H1 (cell line): ENCODE data around the gene ITGB4. TPM values are rescaled to one million over a fixed set of nuclear protein-coding genes. Genes with fewer than 3 reads are reported as not detected.

Experiments
- CTCF ChIA-PET: fragments of 300-600 bp; sonication (Branson Sonifier 250); formaldehyde crosslinking; loops from one replicate; lab custom pipeline; 2021; ENCODE audit not compliant: partially characterized antibody; lab: Charles Lee
- POLR2A ChIA-PET: fragments of 300-600 bp; sonication (Branson Sonifier 250); formaldehyde crosslinking; loops from one replicate; lab custom pipeline; 2021; ENCODE audit warnings: inconsistent platforms; ENCODE audit not compliant: partially characterized antibody; lab: Charles Lee
- DNase-seq, 2 experiments: peaks; one replicate each; pipeline versions ENCODE4 v3.0.0 to v3.0.0-alpha.2; 2010 to 2022; ENCODE audit warnings: low spot score in 2 of 2, low read depth in 1 of 2, mixed read lengths in 1 of 2
- FAIRE-seq: peaks from 2 replicates; lab custom pipeline; 2011; peaks lifted over from hg19 to GRCh38; lab: Jason Lieb, UNC
- H2AFZ ChIP-seq: 2 replicates; pipeline ENCODE4 v1.8.1; 2012; ENCODE audit warnings: low read length, inconsistent platforms
- H2AK5ac ChIP-seq: 2 replicates; pipeline ENCODE4 v1.6.1; 2013; ENCODE audit warnings: low read depth, low read length
- H2BK120ac ChIP-seq: replicated peaks from 2 replicates; pipeline ENCODE3; 2013; ENCODE audit warnings: low read depth, low read length, inconsistent platforms
- H2BK12ac ChIP-seq: 2 replicates; pipeline ENCODE4 v1.6.1; 2013; ENCODE audit warnings: low read depth, low read length
- H2BK15ac ChIP-seq: 2 replicates; pipeline ENCODE4 v1.6.1; 2013; ENCODE audit warnings: low read length
- H2BK20ac ChIP-seq: 2 replicates; pipeline ENCODE4 v1.6.1; 2013; ENCODE audit warnings: low read length
- H2BK5ac ChIP-seq: 2 replicates; pipeline ENCODE4 v1.6.1; 2013; ENCODE audit warnings: low read depth, low read length
- H3K14ac ChIP-seq: 2 replicates; pipeline ENCODE4 v1.6.1; 2013; ENCODE audit warnings: inconsistent platforms; ENCODE audit not compliant: insufficient read length
- H3K18ac ChIP-seq: 2 replicates; pipeline ENCODE4 v1.6.1; 2013; ENCODE audit warnings: low read length; ENCODE audit errors: extremely low read depth
- H3K23ac ChIP-seq: 2 replicates; pipeline ENCODE4 v1.6.1; 2013; ENCODE audit warnings: inconsistent platforms; ENCODE audit not compliant: insufficient read length
- H3K23me2 ChIP-seq: 2 replicates; pipeline ENCODE4 v1.6.1; 2013; ENCODE audit warnings: low read depth, low read length
- H3K27ac ChIP-seq: 2 replicates; pipeline ENCODE4 v1.6.1; 2011; ENCODE audit warnings: low read depth, low read length, inconsistent platforms
- H3K27me3 ChIP-seq, 4 experiments: replicated peaks in 1 of 4; 1 replicate in 1 of 4; 2 replicates in 3 of 4; pipeline versions ENCODE4 v1.6.1 to v1.8.1; 2011 to 2013; ENCODE audit warnings: low read length in 3 of 4, mild to moderate bottlenecking in 3 of 4, inconsistent platforms in 2 of 4, mixed read lengths in 2 of 4, moderate library complexity in 1 of 4; ENCODE audit not compliant: control insufficient read depth in 3 of 4, insufficient read depth in 3 of 4; ENCODE audit errors: extremely low read depth in 1 of 4
- H3K36me3 ChIP-seq, 4 experiments: 2 replicates each; pipeline versions ENCODE4 v1.6.1 to v1.8.1; 2011 to 2013; ENCODE audit warnings: mild to moderate bottlenecking in 4 of 4, low read length in 3 of 4, moderate library complexity in 2 of 4, control low read depth in 1 of 4, inconsistent platforms in 1 of 4; ENCODE audit not compliant: insufficient read depth in 4 of 4, control insufficient read depth in 2 of 4
- H3K4ac ChIP-seq: replicated peaks from 2 replicates; pipeline ENCODE3; 2013; ENCODE audit warnings: low read length, low read depth, mixed read lengths, inconsistent platforms; ENCODE audit not compliant: insufficient read length
- H3K4me1 ChIP-seq, 4 experiments: replicated peaks in 1 of 4; 1 replicate in 1 of 4; 2 replicates in 3 of 4; pipeline versions ENCODE4 v1.6.1 to v1.8.1; 2011 to 2013; ENCODE audit warnings: low read length in 3 of 4, inconsistent platforms in 2 of 4, mixed read lengths in 1 of 4; ENCODE audit not compliant: insufficient read depth in 4 of 4, control insufficient read depth in 3 of 4
- H3K4me2 ChIP-seq, 2 experiments: 2 replicates each; pipeline versions ENCODE4 v1.6.1 to v1.8.1; 2011 to 2013; ENCODE audit warnings: low read depth in 2 of 2, low read length in 2 of 2, control low read depth in 1 of 2, inconsistent platforms in 1 of 2, mild to moderate bottlenecking in 1 of 2; ENCODE audit not compliant: insufficient read depth in 1 of 2
- H3K4me3 ChIP-seq, 4 experiments: fragments of 200-600, 300-600 bp in 1 of 4; sonication (generic), shearing (Covaris generic), sonication (Bioruptor Twin) in 1 of 4; 2 replicates each; pipeline versions ENCODE4 v1.5.1 to v1.8.1; 2011 to 2016; ENCODE audit warnings: low read length in 4 of 4, low read depth in 3 of 4, control low read depth in 2 of 4, inconsistent platforms in 2 of 4, mild to moderate bottlenecking in 2 of 4, mixed read lengths in 1 of 4, moderate library complexity in 1 of 4; ENCODE audit not compliant: insufficient read depth in 2 of 4; ENCODE audit errors: extremely low read depth in 1 of 4
- H3K56ac ChIP-seq: replicated peaks from 2 replicates; pipeline ENCODE3; 2013; ENCODE audit warnings: low read depth, mild to moderate bottlenecking, mixed read lengths, low read length, inconsistent platforms; ENCODE audit not compliant: insufficient read length
- H3K79me1 ChIP-seq: 2 replicates; pipeline ENCODE4 v1.6.1; 2013; ENCODE audit warnings: low read depth, low read length, control low read depth
- H3K79me2 ChIP-seq, 2 experiments: 2 replicates each; pipeline versions ENCODE4 v1.6.1 to v1.8.1; 2012 to 2013; ENCODE audit warnings: low read length in 2 of 2, mild to moderate bottlenecking in 2 of 2, inconsistent platforms in 1 of 2; ENCODE audit not compliant: insufficient read depth in 2 of 2, control insufficient read depth in 1 of 2
- H3K9ac ChIP-seq, 4 experiments: replicated peaks in 1 of 4; 1 replicate in 1 of 4; 2 replicates in 3 of 4; pipeline versions ENCODE4 v1.6.1 to v1.8.1; 2011 to 2013; ENCODE audit warnings: low read depth in 3 of 4, low read length in 3 of 4, control low read depth in 2 of 4, mild to moderate bottlenecking in 2 of 4, moderate library complexity in 2 of 4, inconsistent platforms in 1 of 4; ENCODE audit errors: extremely low read depth in 1 of 4
- H3K9me3 ChIP-seq, 2 experiments: 2 replicates each; pipeline versions ENCODE4 v1.6.1 to v1.8.1; 2012 to 2013; ENCODE audit warnings: mild to moderate bottlenecking in 2 of 2, moderate library complexity in 2 of 2, control low read depth in 1 of 2, inconsistent platforms in 1 of 2, low read depth in 1 of 2, low read length in 1 of 2, mixed read lengths in 1 of 2; ENCODE audit not compliant: insufficient read depth in 2 of 2
- H4K20me1 ChIP-seq, 2 experiments: replicated peaks in 1 of 2; 2 replicates each; pipeline versions ENCODE3 to v1.8.1; 2011 to 2013; ENCODE audit warnings: inconsistent platforms in 2 of 2, low read length in 2 of 2, mild to moderate bottlenecking in 1 of 2; ENCODE audit not compliant: insufficient read depth in 2 of 2, control insufficient read depth in 1 of 2
- H4K5ac ChIP-seq: 2 replicates; pipeline ENCODE4 v1.6.1; 2013; ENCODE audit warnings: low read length, low read depth, mixed read lengths, inconsistent platforms; ENCODE audit not compliant: insufficient read length
- H4K8ac ChIP-seq: 2 replicates; pipeline ENCODE4 v1.8.0; 2013; ENCODE audit warnings: mild to moderate bottlenecking, moderate library complexity, low read length, inconsistent platforms; ENCODE audit not compliant: insufficient read depth; ENCODE audit errors: extremely low read depth
- H4K91ac ChIP-seq: replicated peaks from 2 replicates; pipeline ENCODE3; 2013; ENCODE audit warnings: low read length, mixed read lengths, inconsistent platforms; ENCODE audit not compliant: insufficient read length
- CEBPB ChIP-seq: IDR thresholded peaks from 2 replicates; pipeline ENCODE4 v1.6.1; 2012; ENCODE audit warnings: low read depth, low read length
- CHD2 ChIP-seq: IDR thresholded peaks from 2 replicates; pipeline ENCODE4 v1.6.1; 2012; ENCODE audit warnings: low read length, improper control_type of control experiment
- HDAC2 ChIP-seq, 2 experiments: fragments of 300-600 bp in 1 of 2; sonication (generic) in 1 of 2; IDR thresholded peaks; 2 replicates each; pipeline ENCODE4 v1.6.1; 2011 to 2012; ENCODE audit warnings: low read depth in 2 of 2, low read length in 2 of 2, mild to moderate bottlenecking in 2 of 2, moderate library complexity in 2 of 2, borderline replicate concordance in 1 of 2, inconsistent platforms in 1 of 2
- POLR2A ChIP-seq, 2 experiments: IDR thresholded peaks; 1 replicate in 1 of 2; 2 replicates in 1 of 2; pipeline ENCODE4 v1.6.1; 2011; ENCODE audit warnings: low read depth in 2 of 2, low read length in 2 of 2, mild to moderate bottlenecking in 2 of 2; ENCODE audit errors: control extremely low read depth in 1 of 2
- POLR2AphosphoS5 ChIP-seq: IDR thresholded peaks from 2 replicates; pipeline ENCODE4 v1.6.1; 2011; ENCODE audit warnings: low read depth, low read length
- SIN3A ChIP-seq, 2 experiments: IDR thresholded peaks in 1 of 2; conservative IDR thresholded peaks in 1 of 2; 2 replicates each; pipeline ENCODE4 v1.6.1; 2011 to 2012; ENCODE audit warnings: low read length in 2 of 2, improper control_type of control experiment in 1 of 2, low read depth in 1 of 2, mild to moderate bottlenecking in 1 of 2
- SIRT6 ChIP-seq: IDR thresholded peaks from one replicate; pipeline ENCODE4 v1.7.1; 2012; ENCODE audit warnings: low read length, inconsistent platforms
- USF2 ChIP-seq: IDR thresholded peaks from 2 replicates; pipeline ENCODE4 v1.6.1; 2011; ENCODE audit warnings: low read length, improper control_type of control experiment
- WGBS, 2 experiments: shearing (Covaris generic) in 1 of 2; methylation state at CpG; one replicate each; pipeline versions ENCODE4 v1.1.6 to v1.1.7; 2013 to 2015; ENCODE audit warnings: low lambda C conversion rate in 2 of 2, mixed read lengths in 2 of 2, inconsistent platforms in 1 of 2, low coverage in 1 of 2, missing lambda C conversion rate in 1 of 2; ENCODE audit not compliant: insufficient replicate concordance in 2 of 2, insufficient coverage in 1 of 2, insufficient read length in 1 of 2; ENCODE audit errors: extremely low coverage in 1 of 2, missing lambda C conversion rate in 1 of 2; 5-methylcytosine and 5-hydroxymethylcytosine counted together
- polyA plus RNA-seq, 7 experiments: library from polyadenylated mRNA; depleted of rRNA in 3 of 7; stranded (reverse) in 5 of 7; unstranded in 2 of 7; fragments of >200 nt in 5 of 7; fragments of 200-250 nt in 2 of 7; gene quantifications; 1 replicate in 5 of 7; 2 replicates in 1 of 7; 4 replicates in 1 of 7; pipeline versions ENCODE4 v1.2.1 to v1.2.3, GENCODE V29; 2011 to 2013; ENCODE audit warnings: missing spikeins in 2 of 7, mixed read lengths in 2 of 7
- total RNA-seq: library from RNA; stranded (reverse); fragmentation: NEBNext Ultra II Directional; extraction: Animal tissue kit (Norgen Biotek cat#: 25700); gene quantifications from 2 replicates; pipeline ENCODE4 v1.2.1, GENCODE V29; 2021

The ITGB4 gene
- total and polyA plus RNA-seq, 2 of the 8 experiments (the other 6 are each of a cell fraction or from before 2014, with no cell fraction given), result 5.2 to 5.6 TPM

GRCh38 chr17:75774991-75775668, 53.9 kb downstream of the ITGB4 start:
- Histone ChIP-seq H4K5ac (no peak overlapping the region), H3K27me3 (no peaks in the 10 kb centered on the region), H4K91ac (no peak overlapping the region), H3K79me2 (peaks cover 3 to 28% of the 10 kb centered on the region in 2 experiments; a peak in 3 of 4 replicates), H4K8ac (peak overlapping the region; percentile 45; the same call in 1 of the 2 replicates), H3K36me3 (peaks cover 0 to 29% (median 14%) of the 10 kb centered on the region in 4 experiments; a peak in 5 of 8 replicates), H2BK12ac (no peak overlapping the region; the same call in 1 of the 2 replicates), H3K4me1 (peaks cover 0 to 4% (median 0%) of the 10 kb centered on the region in 4 experiments; a peak in 4 of 7 replicates), H3K4me3 (no peak overlapping the region), H3K56ac (no peak overlapping the region), H3K9ac (no peak overlapping the region), H2BK15ac (no peak overlapping the region), H3K9me3 (no peaks in the 10 kb centered on the region), H3K23me2 (no peaks in the 10 kb centered on the region), H2AFZ (no peak overlapping the region), H2AK5ac (no peak overlapping the region), H3K4ac (no peak overlapping the region), H2BK20ac (no peak overlapping the region), H3K18ac (no peak overlapping the region), H4K20me1 (peaks cover 10 to 12% of the 10 kb centered on the region in 2 experiments), H3K27ac (no peak overlapping the region), H3K79me1 (no peaks in the 10 kb centered on the region), H3K23ac (no peak overlapping the region), H3K4me2 (no peak overlapping the region), H3K14ac (no peak overlapping the region), H2BK120ac (no peak overlapping the region), H2BK5ac (no peak overlapping the region)
- FAIRE-seq (no peak), DNase-seq (peak in 1 of 2 experiments; percentile 57)
- 79% methylated on average over 6 of the region's 6 CpGs; no CpG with 5 or more reads in 1 of the 2 experiments for WGBS, 2 experiments
- ChIA-PET POLR2A (interaction anchor here (1.0 to 8.5 kb wide), 12 partner anchors 10 to 257 kb away, joined by 3 to 425 read pairs (median 8); partner anchors contain the start of genes GALK1, ITGB4, TRIM47 and UNK), CTCF (interaction anchor here (0.8 to 21.4 kb wide), 10 partner anchors 9 to 173 kb away, joined by 3 to 359 read pairs (median 4); partner anchors contain the start of genes GALK1 and UNK)
- TF ChIP-seq POLR2A (IDR thresholded peaks at IDR 0.05; ENCODE audit: control extremely low read depth in 1 of 2, low read depth in 2 of 2, low read length in 2 of 2) (peak; percentile 65 to 81), SIN3A (conservative IDR thresholded peaks at IDR 0.05 in 1 of 2, IDR thresholded peaks at IDR 0.05 in 1 of 2; ENCODE audit: low read depth in 1 of 2, low read length in 2 of 2) (0 out of 4 replicates have a peak, but pooled peaks of 1 of the 2 experiments have one; percentile 29), SIRT6 (peak; percentile 81), HDAC2 (IDR thresholded peaks at IDR 0.05; ENCODE audit: borderline replicate concordance in 1 of 2, low read depth in 2 of 2, low read length in 2 of 2) (no peak), POLR2AphosphoS5 (peak; percentile 90), USF2 (0 out of 2 replicates have a peak, but pooled peaks have one; percentile 10), CHD2 (peak; percentile 41; the same call in 1 of the 2 replicates), CEBPB (no peak)
